ENCODE data around the gene TNS1.
A peak's percentile ranks its signal among the peaks of the same experiment; 100 is the strongest.

TNS1 gene

DNA sequence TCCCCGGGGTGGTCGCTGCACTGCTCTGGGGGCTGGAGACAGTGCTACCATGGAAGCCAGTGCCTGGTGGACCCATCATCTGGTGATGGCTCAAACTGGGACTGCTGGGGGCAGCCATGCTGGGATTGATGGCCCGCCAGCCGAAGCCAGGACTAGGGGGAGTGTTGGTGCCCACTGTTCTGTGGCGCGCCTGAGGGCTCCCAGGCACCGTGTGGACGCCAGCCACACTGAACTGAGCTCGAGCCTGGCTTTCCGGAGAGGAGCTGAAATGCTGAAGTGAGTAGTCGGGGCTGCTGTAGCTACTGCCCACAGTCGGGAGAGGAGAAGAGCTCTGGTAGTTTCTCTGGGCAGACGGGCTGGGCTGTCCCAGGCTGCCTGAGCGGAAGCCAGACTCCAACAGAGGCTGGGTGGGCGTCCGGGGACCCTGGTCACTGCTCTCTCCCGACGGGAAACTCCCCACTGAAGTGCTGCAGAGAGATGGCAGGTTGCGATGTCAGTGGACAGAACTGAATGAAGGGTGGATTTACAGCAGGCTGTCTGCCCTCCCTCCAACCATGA lies 184.4 kb downstream of the TNS1 start:
- no peaks in the 10 kb centered on the region for H4K20me1 ChIP-seq (ENCODE audit: insufficient read depth, low read length, poor library complexity, severe bottlenecking)

DNA sequence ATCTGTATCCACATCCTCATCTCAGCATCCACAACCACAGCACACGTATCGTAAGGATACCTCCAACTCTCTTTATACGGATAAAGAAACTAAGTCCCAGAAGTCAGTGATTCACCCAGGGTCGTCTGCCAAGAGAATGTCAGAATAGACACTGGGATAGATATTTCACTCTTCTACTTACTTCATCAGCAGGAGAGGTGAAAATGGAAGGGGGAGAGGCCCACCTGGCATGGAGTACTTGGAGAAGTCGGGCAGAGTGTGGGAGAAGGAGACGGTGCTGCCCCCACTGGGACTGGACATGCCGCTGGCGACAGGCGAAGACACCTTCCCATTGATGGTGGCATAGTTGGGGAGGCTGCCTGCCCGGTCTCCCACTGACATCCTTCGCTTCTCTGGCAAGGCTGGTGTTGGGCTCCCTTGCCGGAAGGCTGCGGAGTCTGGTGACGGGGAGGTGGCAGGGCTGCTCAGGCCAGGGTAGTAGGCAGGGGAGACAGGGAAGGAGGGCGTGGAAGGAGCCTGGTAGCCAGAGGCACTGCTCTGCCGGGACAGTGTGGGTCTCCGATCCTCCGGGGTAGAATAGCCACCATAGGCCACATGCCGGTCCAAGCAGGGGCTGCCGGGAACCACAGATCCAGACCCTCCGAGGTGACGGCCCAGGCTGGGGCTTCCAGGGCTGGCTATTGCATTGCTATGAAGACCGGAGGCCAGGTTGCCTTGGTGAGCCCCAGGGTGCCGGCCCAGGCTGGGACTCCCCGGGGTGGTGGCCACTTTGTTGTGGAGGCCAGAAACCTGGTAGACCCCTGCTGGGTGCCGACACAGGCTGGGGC lies 185.1 kb downstream of the TNS1 start:
- no peaks in the 10 kb centered on the region for H3F3A ChIP-seq (ENCODE audit: low read depth)
- H3K9ac ChIP-seq (ENCODE audit: low read depth, low read length, poor library complexity, severe bottlenecking) = no peak overlapping the region
- H3K9me3 ChIP-seq (ENCODE audit: insufficient read depth, low read depth, low read length) = no peaks in the 10 kb centered on the region
- H3K36me3 ChIP-seq (ENCODE audit: insufficient read depth, low read length) = no peaks in the 10 kb centered on the region
- no peaks in the 10 kb centered on the region for H3K79me2 ChIP-seq (ENCODE audit: insufficient read depth, low read length)
- H3K4me2 ChIP-seq (ENCODE audit: low read depth, low read length, poor library complexity, severe bottlenecking) = no peak overlapping the region
- no peaks in the 10 kb centered on the region for H3K9me2 ChIP-seq (replicated peaks; ENCODE audit: low read depth, low read length)
- no peaks in the 10 kb centered on the region for H3K27me3 ChIP-seq (ENCODE audit: insufficient read depth, low read length, poor library complexity, severe bottlenecking)
- H3K4me3 ChIP-seq (ENCODE audit: low read length, poor library complexity, severe bottlenecking) = no peak overlapping the region
- no peak overlapping the region for H2AFZ ChIP-seq (ENCODE audit: low read length)
- H3K4me1 ChIP-seq (ENCODE audit: insufficient read depth, low read length, poor library complexity, severe bottlenecking) = peaks cover 23% of the 10 kb centered on the region
- no peak for TF ChIP-seq EZH2phosphoT487 (IDR thresholded peaks at IDR 0.05; ENCODE audit: borderline replicate concordance)
- H4K20me1 ChIP-seq (ENCODE audit: insufficient read depth, low read length, poor library complexity, severe bottlenecking) = no peaks in the 10 kb centered on the region

More for the DNA sequence above, 184.4 kb downstream of the TNS1 start:
- TF ChIP-seq EZH2phosphoT487 (IDR thresholded peaks at IDR 0.05; ENCODE audit: borderline replicate concordance) = no peak
- TF ChIP-seq, protein P1, sequence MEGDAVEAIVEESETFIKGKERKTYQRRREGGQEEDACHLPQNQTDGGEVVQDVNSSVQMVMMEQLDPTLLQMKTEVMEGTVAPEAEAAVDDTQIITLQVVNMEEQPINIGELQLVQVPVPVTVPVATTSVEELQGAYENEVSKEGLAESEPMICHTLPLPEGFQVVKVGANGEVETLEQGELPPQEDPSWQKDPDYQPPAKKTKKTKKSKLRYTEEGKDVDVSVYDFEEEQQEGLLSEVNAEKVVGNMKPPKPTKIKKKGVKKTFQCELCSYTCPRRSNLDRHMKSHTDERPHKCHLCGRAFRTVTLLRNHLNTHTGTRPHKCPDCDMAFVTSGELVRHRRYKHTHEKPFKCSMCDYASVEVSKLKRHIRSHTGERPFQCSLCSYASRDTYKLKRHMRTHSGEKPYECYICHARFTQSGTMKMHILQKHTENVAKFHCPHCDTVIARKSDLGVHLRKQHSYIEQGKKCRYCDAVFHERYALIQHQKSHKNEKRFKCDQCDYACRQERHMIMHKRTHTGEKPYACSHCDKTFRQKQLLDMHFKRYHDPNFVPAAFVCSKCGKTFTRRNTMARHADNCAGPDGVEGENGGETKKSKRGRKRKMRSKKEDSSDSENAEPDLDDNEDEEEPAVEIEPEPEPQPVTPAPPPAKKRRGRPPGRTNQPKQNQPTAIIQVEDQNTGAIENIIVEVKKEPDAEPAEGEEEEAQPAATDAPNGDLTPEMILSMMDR (conservative IDR thresholded peaks at IDR 0.05; ENCODE audit: low read length) = no peak
- Histone ChIP-seq H3K4me1 (ENCODE audit: insufficient read depth, low read length, poor library complexity, severe bottlenecking) (peaks cover 23% of the 10 kb centered on the region), H3K4me3 (ENCODE audit: low read length, poor library complexity, severe bottlenecking) (no peak overlapping the region), H3K36me3 (ENCODE audit: insufficient read depth, low read length) (no peaks in the 10 kb centered on the region), H3K9me3 (ENCODE audit: insufficient read depth, low read depth, low read length) (no peaks in the 10 kb centered on the region), H3F3A (ENCODE audit: low read depth) (no peaks in the 10 kb centered on the region), H3K4me2 (ENCODE audit: low read depth, low read length, poor library complexity, severe bottlenecking) (no peak overlapping the region), H3K79me2 (ENCODE audit: insufficient read depth, low read length) (no peaks in the 10 kb centered on the region), H3K9ac (ENCODE audit: low read depth, low read length, poor library complexity, severe bottlenecking) (no peak overlapping the region), H3K9me2 (replicated peaks; ENCODE audit: low read depth, low read length) (no peaks in the 10 kb centered on the region), H3K27me3 (ENCODE audit: insufficient read depth, low read length, poor library complexity, severe bottlenecking) (no peaks in the 10 kb centered on the region), H2AFZ (ENCODE audit: low read length) (no peak overlapping the region)

DNA sequence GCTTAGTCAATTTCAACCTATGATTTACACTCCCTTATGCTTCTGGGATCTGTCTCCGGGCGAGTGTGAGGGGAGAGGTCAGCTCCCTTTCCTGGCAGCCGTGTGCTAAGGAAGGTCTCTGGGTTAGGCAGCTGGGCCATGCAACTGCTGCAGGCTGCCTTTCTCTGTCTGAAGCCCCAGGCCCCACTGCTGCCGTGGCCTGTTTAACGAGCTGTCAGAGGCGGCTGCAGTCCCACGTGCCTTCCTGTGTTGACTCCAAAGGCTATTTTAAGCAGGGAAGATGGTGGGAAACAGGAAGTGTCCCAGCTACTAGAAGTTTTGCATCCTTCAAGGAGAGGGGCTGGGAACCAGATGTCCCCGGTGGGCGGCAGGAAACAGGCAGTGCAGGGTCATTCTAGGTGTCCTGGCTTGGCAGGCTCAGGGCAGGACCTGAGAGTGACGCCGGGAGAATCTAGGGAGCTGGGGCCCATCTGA lies 186.4 kb downstream of the TNS1 start:
- Histone ChIP-seq H3K9ac (ENCODE audit: low read depth, low read length, poor library complexity, severe bottlenecking) (peak overlapping the region; percentile 51), H3K36me3 (ENCODE audit: insufficient read depth, low read length) (no peaks in the 10 kb centered on the region), H3K4me3 (ENCODE audit: low read length, poor library complexity, severe bottlenecking) (peak overlapping the region; percentile 11), H3K27me3 (ENCODE audit: insufficient read depth, low read length, poor library complexity, severe bottlenecking) (no peaks in the 10 kb centered on the region), H4K20me1 (ENCODE audit: insufficient read depth, low read length, poor library complexity, severe bottlenecking) (no peaks in the 10 kb centered on the region), H3K4me1 (ENCODE audit: insufficient read depth, low read length, poor library complexity, severe bottlenecking) (peaks cover 23% of the 10 kb centered on the region), H3K9me3 (ENCODE audit: insufficient read depth, low read depth, low read length) (no peaks in the 10 kb centered on the region), H2AFZ (ENCODE audit: low read length) (peak overlapping the region; percentile 26; the same call in 1 of the 2 replicates), H3K4me2 (ENCODE audit: low read depth, low read length, poor library complexity, severe bottlenecking) (peak overlapping the region; percentile 44), H3K9me2 (replicated peaks; ENCODE audit: low read depth, low read length) (no peaks in the 10 kb centered on the region), H3F3A (ENCODE audit: low read depth) (no peaks in the 10 kb centered on the region), H3K79me2 (ENCODE audit: insufficient read depth, low read length) (no peaks in the 10 kb centered on the region)
- TF ChIP-seq EZH2phosphoT487 (IDR thresholded peaks at IDR 0.05; ENCODE audit: borderline replicate concordance) = no peak
- TF ChIP-seq, protein P1 (conservative IDR thresholded peaks at IDR 0.05; ENCODE audit: low read length) = no peak

All from Loucy (cell line).